HG03342 (cell line): ENCODE data around the gene TRAF3IP1.

Experiments
- ATAC-seq: cut with Tn5 transposase; IDR thresholded peaks from one replicate; pipeline ENCODE4 v1.9.1; 2021; ENCODE audit warnings: mild to moderate bottlenecking, moderate library complexity; ENCODE audit not compliant: unreplicated experiment

TRAF3IP1 gene

DNA sequence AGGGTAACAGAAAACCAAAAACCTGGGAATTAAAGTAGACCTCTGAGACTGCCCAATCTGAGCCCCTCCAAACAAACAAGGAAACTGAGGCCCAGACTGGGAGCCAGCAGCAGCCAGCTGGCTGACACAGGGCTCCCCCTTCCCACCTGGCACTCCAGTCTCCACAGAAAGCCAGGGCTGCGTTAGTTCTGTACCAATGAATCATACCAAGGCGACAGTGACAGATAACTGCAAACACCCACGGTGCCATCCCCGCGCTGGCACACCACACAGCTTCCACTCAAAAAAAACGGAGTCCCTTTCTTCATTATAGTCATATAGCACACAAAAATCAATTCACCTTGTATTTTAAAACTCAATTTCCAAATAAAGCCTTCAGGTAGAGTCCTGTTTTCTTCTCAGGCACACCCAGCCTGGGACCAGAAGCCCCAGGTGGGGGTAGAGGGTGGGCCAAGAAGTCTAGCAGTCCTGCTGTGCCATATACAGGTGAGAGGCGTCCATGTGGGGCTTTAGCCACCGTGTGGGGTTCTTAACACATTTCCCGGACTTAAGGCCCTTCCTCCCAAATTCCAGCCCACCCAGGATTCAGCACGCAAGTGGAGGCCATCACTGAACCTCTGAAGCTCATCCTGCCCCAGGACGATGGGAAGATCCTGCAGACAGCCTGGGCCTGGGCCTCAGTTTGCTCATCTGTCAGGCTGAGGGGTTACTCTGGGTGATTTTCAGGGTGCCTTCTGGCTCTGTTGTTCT lies 33.2 kb upstream of the TRAF3IP1 start:
- ATAC-seq: no peak

DNA sequence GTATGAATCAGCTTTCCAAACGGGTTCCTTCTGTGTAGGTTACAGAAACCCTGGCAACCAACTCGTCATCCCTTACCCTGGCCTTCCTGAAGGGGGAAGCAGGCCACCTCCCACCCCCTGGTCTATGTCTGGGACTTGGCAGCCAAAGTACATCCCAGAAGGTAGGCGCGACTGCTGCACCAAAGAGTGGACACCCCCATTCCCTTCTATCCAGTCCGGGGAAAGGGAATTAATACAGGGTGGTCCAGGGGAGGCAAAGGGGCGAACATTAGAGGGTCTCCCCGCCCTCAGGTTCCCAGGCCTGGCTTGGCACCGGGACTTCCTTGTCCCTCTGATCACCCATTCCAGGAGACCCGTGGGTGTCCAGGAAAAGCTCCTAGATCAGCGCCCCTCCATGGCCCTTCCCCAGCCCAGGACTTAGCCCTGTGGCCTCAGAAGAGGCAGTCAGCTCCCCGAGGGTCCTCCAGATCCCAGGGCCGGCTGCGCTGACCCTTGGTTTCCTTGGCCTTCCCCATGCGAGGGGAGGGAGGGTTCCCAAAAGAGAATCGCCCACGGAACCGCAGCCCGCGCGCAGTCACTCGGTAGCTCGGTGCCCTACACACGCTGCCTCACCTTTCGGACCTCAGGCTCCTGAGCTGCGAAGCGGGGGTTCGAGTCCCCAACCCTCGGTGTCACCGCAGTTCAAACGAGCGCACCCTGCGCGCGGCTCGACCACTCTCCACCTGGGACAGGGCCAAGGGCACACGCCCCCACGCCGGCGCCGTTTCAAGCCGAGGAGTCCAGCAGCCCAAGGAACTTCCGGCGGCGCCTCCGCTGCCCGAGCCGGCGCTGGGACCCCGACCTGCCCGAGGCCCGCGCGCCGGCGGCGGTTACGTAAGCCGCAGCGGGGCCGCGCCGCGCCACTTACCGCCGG lies 32.3 kb upstream of the TRAF3IP1 start, which contains the start of gene PER2:
PER2 (minus strand) TSS at position 874 of the 913 bp plus-strand sequence. CDS start 10,674 bp downstream, outside the sequence.
- ATAC-seq: peak; percentile 28

DNA sequence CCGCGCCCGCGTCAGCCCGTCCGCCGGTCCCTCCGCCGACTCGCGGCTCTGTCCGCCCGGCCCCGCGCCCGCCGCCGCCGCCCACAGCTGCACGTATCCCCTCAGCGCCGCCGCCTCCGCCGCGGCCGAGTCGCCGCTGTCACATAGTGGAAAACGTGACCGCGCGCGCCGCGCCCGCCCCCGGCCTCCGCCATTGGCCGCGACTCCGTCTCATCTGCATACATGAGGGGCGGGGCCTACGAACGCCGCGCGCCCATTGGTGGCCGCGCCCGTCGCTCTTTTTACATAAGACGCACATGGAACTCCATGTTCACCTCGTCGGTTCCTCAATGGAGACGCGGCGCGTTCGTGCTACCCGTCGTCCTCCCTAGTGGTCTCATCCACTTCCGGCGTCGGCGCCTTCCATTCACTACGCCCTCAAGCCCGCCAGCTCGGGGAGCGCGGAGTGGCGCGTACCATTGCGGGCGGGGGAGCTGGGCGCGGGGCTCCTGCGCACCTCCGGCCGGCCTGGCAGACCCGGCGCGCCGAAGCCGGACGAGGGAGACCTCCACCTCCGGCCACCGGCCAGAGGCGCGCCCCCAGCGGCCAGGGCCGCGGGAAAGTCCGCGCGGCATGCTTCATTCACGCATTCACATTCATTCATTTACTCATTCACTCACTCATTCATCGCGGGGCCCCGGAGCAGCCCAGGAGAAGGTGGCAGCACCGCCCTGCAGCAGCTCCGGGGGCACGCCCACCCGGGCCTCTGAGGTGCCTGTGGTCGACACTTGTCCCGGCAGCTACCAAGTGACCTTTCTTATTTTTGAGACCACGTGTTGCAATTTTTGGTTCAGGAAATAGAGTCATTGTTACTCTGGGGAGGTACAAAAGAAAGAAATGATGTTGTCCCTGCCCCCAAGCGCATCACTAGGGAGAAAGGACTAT lies 31.4 kb upstream of the TRAF3IP1 start:
- peak; percentile 84 for ATAC-seq

DNA sequence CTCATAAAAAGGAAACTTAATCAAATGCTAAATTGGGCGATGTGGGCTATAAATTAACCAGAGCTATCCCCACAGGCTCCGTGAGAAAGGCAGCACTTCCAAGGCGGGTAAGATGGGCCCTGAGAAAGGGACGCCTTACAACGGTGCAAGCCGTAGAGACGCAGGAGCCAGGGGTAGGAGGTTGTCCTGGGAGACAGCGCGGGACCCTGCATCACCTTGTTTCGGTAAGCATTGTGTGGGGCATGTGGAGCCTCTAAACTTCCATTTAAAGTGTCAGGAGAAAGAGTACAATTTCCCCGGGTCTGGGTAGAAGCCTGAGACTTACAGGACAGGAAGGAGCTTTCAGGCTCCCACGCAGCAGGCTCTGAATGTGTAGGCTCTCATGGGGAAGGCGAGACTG lies 30.7 kb upstream of the TRAF3IP1 start:
- ATAC-seq: no peak

DNA sequence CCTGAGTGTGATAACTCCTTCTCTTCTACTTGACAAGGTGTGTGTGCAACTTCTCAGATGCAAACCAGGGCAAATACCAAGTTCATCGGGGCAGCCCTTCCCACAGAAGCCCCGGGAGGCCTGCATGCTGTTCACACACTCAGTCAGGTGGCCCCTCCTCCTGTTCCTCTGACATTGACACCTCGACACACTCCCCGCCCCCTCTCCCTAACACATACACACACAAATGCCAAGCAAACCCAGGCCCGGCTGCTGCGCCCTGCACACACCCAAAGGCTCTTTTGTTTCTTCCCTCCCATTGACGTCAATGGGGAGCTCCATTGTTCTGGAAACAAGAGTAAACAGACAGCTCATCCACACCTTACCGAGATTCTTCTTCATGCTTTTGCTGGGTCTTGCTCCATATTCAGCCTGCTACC lies 30.2 kb upstream of the TRAF3IP1 start:
- no peak for ATAC-seq

DNA sequence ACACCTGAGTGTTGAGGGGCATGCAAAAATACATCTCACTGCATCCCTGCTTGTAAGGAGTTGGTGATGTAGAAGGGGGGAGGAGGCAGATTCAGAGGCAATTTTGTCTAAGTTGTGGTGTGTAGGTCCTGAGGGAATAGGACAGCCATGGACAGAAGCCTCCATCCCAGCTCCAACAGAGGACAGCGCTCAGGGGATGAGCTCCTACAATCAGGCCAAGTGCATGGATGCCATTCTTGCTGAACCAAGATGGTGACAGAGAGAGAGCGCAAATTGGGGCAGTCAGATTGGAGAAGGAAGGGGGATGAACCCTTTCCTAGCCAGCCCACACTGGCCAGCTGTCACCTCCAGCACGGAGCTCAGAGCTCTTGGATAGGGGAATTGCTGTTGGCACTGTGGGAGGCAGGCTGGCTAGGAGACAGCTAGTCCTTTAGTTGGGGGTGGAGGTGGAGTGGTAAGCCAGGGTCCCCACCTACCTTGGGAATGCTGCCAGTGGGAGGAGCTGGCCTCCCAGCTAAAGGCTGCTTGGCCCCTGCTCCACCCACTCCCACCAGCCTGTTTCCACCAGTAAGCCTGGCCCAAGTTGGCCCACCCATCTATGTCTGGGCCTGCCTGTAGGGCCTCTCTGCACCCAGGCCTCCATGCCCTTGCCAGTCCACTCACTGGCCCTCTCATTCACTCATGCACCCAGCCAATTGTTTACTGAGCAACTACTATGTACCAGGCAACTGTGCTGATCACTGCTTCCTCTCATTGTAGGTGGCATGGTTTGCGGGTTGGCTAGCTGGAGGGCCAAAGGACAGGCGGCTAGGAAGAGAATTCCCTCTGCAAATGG lies 29.4 kb upstream of the TRAF3IP1 start:
- ATAC-seq: no peak

DNA sequence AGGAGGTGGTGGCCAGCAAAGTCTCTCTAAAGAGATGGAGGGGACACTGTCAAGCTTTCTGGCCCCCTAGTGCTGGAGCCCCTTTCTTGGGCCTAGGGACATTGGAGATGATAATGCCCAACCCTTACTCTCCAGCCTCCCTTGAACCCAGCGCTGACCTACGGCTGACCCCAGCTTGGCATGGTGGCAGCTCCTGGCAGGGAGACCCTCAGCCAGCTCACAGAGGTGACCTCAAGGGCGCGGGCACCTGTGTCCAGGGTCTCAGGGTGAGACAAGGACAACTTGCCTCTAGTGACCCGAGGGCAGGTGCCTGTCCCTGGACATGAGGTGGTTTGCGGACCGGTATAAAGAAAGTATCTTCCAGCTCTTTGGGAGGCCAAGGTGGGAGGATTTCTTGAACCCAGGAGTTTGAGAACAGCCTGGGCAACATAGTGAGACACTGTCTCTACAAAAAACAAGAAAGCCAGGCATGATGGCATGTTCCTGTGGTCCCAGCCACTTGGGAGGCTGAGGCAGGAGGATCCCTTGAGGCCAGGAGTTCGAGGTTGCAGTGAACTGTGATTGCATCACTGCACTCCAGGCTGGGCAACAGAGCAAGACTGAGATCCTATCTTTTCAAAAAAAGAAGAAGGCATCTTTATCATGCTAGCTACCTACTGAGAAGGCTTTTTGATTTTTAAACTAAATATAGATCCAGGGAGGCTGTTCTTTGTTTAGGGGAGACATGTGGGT lies 28.6 kb upstream of the TRAF3IP1 start:
- no peak for ATAC-seq

DNA sequence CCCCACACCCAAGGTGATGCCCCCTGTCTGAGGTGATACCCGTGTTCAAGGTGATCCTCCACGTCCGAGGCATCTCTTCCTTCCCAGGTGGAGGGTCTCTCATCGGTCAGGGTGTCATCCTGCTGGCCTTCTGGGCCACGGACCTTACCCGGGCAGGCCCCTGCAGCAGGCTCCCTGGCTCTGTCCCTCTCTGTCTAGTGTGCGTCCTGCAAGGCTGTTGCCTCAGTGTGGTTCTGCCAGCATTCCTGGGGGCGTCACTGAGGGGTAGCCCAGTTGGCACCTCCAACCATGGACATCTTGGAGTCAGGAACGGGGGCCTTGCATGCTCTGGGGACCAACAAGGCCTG lies 26.3 kb upstream of the TRAF3IP1 start:
- no peak for ATAC-seq

DNA sequence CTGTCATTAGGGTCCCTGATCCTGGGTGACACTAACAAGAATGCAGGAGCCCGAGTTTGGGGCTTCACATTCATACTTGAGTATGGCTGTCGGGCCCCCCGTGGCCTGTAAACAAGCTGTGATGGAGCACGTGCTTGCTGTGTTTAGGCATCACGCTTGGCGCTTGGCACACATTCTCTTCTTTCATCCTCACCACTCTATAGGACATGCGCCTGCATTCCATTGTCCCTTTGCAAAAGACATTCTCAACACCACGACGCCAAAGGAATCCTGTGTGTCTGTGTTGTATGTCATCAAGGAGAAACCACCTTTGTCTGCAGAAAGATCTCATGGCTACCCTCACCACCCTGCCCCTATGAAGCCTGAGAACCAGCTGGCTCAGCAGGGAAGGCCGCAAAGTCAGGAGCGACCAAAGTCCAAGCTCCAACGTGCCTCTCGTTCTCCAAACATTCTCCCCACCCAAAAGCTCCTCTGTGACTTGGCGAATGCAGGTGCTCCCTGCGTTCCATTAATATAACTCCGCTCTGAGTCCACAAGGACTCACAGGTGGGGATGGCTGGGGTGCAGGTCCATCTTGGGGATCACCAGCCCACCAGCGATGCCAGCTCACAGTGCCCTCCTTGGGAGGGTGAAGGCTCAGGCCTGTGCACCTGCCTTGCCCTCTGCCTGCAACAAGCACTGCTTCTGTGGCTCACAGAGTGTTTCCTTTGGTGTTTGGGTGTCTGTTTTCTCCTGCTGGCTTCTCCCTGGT lies 25.8 kb upstream of the TRAF3IP1 start:
- no peak for ATAC-seq

DNA sequence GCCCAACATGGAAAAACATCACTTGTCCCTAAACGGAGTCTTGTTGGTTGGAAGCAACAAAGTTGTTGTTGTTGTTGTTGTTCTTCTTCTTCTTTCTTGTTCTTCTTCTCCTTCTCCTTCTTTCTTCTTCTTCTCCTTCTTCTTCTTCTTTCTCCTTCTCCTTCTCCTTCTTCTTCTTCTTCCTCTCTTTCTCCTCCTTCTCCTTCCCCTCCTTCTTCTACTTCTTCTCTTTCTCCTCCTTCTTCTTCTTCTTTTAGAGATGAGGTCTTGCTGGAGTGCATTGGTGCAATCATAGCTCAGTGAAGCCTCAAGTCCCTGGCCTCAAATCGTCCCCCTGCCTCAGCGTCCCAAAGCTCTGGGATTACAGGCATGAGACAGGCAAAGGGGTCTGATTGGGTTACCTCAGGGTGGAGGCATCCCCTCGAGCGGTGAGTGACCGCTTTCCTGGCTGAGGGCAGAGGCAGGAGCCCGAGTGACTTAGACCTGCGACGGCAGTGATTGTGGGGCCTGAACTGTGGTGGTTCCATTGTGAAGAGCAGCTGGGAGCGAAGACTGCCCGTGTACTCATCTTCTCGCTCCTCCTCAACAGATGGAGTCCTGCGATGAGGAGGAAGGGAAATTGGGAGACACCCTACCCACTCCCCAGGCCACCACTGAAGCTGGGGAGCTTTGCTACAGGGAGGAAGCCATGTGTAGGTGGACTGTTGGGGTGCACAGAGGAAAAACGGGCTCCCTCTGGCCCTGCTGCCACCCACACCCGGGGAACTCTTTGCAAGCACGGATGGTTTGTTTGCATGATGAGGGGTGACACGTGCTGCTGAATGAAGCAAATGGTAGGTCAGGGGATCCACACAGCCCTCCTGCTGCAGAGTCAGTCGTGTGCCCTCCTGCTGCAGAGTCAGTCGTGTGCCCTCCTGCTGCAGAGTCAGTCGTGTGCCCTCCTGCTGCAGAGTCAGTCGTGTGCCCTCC lies 24.9 kb upstream of the TRAF3IP1 start:
- ATAC-seq: no peak

DNA sequence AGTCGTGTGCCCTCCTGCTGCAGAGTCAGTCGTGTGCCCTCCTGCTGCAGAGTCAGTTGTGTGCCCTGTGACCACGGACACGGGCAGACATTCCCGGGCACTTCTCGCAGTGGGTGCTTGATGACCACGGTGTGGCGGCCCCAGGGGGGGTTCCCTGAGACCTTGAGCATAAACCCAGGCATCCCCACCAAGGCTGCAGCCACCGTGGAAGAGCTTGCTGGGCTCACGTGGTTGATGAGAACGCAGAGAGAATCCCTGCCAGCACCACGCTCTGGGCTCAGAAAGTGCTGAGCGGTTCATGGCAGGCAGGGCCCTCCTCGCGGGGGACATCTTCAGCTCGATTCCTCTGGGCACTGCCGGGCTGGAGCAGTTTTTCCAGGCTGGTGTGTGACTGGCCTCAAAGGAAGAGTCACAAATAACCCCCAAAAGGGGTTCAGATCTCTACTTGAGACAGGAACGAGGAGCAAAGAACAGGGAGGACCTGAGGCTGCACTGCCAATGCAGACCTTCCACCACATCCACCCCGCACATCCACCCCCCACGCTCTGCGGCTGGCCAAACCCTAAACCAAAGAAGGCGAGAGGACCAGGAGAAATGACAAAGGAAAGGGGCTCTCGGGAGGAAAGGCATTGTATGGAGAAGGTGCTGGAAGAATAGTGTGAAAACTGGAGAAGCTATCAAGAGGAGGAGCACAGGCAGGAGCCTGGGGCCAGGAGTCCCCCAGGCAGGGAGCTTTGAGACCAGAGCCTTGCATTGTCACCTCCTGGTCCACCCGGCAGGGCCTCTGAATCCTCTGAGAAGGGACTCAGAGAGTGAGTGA lies 23.5 kb upstream of the TRAF3IP1 start:
- ATAC-seq: no peak

DNA sequence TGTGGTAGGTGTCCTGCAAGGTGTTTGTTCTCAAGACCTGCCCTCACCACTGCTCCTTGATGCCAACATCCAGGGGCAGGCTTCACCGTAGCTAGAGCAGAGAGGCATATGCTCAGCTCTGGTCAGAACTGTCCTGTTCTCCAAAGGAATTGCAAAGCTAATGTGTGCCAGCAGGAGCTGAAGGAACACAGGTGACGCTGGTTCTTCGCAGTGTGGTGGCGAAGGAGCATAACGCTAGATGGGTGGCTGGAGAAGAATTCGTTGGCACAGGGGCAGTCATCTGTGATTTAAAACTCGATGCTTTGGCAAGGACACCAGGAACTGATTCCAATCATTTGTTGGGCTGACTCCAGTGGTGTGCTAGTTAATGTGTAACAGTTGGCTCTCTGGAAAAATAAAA lies 20.5 kb upstream of the TRAF3IP1 start:
- ATAC-seq: no peak

DNA sequence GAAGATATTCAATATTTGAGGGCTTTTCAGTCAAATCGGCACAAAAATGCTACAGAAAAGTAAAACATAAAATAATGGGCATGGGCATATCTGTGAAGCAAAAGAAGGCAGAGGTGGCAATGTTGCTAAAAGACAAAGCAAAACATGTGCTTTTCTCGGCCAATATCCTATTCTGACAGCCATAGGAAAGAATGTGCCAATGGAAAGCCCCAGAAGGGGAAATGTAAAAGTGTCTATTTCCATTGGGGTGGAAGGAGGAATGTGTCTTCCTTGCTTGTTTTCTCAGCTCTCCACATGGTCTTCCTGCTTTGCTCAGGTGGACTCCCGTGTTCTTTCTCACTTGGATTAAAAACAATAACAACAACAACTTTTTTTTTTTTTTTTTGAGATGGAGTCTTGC lies 18.2 kb upstream of the TRAF3IP1 start:
- no peak for ATAC-seq

DNA sequence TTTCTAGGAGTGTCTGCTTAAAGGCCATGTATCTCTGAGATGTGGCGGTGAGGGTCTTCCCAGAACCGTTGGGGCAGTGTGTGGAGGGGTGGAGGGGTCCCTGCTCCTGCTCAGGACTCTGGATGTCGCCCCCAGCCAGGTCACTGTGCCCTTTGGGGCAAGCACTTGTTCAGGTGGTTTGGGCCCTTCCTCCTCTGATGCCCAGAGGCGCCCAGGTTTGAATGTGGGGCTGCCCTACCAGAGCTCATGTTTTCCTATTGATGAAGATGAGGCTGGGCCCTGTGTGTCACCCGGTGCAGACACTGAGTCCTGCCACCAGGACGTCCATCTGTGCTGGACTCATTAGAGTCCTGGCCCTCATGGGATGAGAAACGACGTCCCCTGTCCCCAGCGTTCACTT lies 17.6 kb upstream of the TRAF3IP1 start:
- ATAC-seq: no peak

DNA sequence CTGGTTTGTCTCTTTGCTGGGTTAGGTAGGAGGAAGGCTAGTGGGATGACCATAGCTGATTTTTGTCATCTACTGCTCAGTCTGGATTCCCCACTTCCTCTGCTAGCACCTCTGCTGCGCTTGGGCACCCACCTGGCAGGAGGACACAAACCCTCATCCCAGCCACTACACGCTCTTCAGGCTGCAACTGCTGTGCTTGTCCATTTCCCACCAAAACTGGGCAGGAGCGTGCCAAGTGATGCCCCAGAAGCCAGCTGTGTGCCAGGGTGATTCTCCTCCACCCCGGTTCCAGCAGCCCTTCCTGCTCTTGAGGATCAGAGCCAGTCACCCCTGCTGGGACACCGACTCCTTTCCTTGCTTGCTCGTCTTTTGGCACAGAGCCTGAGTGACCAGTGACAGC lies 16.2 kb upstream of the TRAF3IP1 start:
- no peak for ATAC-seq

DNA sequence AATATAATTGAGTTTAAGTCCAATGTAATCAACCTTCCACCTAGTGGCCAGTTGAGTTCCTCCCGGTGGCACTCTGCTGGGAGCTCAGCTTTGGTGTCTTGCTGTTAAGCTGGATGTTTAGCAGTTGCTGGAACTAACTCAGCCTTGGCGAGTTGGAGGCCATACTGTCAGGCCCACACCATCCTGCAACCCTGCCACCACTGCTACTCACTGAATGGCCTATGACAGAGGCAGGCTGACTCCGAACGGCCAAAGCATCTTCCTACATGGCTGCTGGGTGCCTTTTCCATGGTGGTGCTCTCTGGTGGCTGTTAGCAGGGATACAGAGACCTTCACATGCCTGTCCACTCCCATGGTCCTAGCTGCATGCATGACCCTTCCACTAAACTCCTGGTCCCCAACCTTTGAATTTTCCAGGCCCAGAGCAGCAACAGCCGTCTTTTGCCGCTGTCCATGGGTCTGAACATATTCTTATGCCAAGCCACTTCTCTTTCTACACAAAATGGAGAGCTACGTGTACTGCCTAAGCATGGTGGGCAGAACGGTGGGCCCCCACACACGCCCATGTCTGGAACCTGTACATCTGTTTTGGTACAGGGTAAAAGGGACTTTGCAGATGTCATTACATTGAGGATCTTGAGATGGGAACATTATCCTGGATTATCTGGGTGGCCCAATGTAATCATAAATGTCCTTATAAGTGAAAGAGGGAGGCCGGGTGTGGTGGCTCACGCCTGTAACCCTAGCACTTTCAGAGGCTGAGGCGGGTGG lies 15.0 kb upstream of the TRAF3IP1 start:
- no peak for ATAC-seq
